Epidermal melanocyte (primary cell): ENCODE data around the gene FBXL2.
A peak's percentile ranks its signal among the peaks of the same experiment; 100 is the strongest.

ENCODE experiments used
- DNase-seq: peaks from one replicate; pipeline ENCODE4 v3.0.0; 2011; ENCODE audit warnings: low spot score; ENCODE audit not compliant: insufficient read length

Gene FBXL2

GRCh38 chr3:33277193-33277882 lies at the start of gene FBXL2:
TSS of gene FBXL2 (plus strand) at chr3:33277442. CDS start at chr3:33277513, 71 bp downstream.
- DNase-seq: peak; percentile 49

- DNase-seq: no peak
Measured at GRCh38 chr3:33229066-33229465, 48.2 kb upstream of the FBXL2 start.

- DNase-seq: no peak
Measured at GRCh38 chr3:33229947-33230346, 47.3 kb upstream of the FBXL2 start.

GRCh38 chr3:33231756-33232465 lies 45.3 kb upstream of the FBXL2 start:
- no peak for DNase-seq

- DNase-seq: no peak
Measured at GRCh38 chr3:33233884-33234283, 43.4 kb upstream of the FBXL2 start.

- no peak for DNase-seq
Measured at GRCh38 chr3:33236005-33236404, 41.2 kb upstream of the FBXL2 start.

GRCh38 chr3:33237439-33237838 lies 39.8 kb upstream of the FBXL2 start:
- no peak for DNase-seq

- DNase-seq: no peak
Measured at GRCh38 chr3:33238923-33239322, 38.3 kb upstream of the FBXL2 start.

GRCh38 chr3:33240261-33240660 lies 37.0 kb upstream of the FBXL2 start:
- no peak for DNase-seq

GRCh38 chr3:33246786-33247185 lies 30.5 kb upstream of the FBXL2 start:
- DNase-seq: no peak

- no peak for DNase-seq
Measured at GRCh38 chr3:33250712-33251111, 26.5 kb upstream of the FBXL2 start.

- DNase-seq: no peak
Measured at GRCh38 chr3:33256249-33256648, 21.0 kb upstream of the FBXL2 start.

- no peak for DNase-seq
Measured at GRCh38 chr3:33260104-33260503, 17.1 kb upstream of the FBXL2 start.

- DNase-seq: no peak
Measured at GRCh38 chr3:33269385-33269784, 7.9 kb upstream of the FBXL2 start.

GRCh38 chr3:33271324-33271723 lies 5.9 kb upstream of the FBXL2 start:
- no peak for DNase-seq

GRCh38 chr3:33273628-33274027 lies 3.6 kb upstream of the FBXL2 start:
- DNase-seq: no peak

GRCh38 chr3:33278163-33278562 lies 921 bp downstream of the FBXL2 start:
- DNase-seq: no peak

GRCh38 chr3:33287672-33288282 lies 10.5 kb downstream of the FBXL2 start:
- no peak for DNase-seq

- DNase-seq: no peak
Measured at GRCh38 chr3:33299395-33300081, 22.3 kb downstream of the FBXL2 start.

GRCh38 chr3:33312361-33312760 lies 35.1 kb downstream of the FBXL2 start:
- DNase-seq: no peak

- no peak for DNase-seq
Measured at GRCh38 chr3:33313331-33313730, 36.1 kb downstream of the FBXL2 start.

GRCh38 chr3:33314993-33315392 lies 37.8 kb downstream of the FBXL2 start:
- DNase-seq: no peak
